MM.1S (cell line): ENCODE data around the gene STX1A.

Source experiments
- EZH2 ChIP-seq: fragments of 300-600 bp; sonication (generic); optimal IDR thresholded peaks from 2 replicates; pipeline ENCODE3; 2017; ENCODE audit warnings: low read depth, mild to moderate bottlenecking, antibody characterized with exemption, low read length, mixed read lengths
- EZH2phosphoT487 ChIP-seq: fragments of 300-600 bp; sonication (generic); IDR thresholded peaks from 2 replicates; pipeline ENCODE4 v1.6.1; 2018; ENCODE audit warnings: antibody characterized with exemption, low read length
- TF ChIP-seq, protein P1 (sequence below): fragments of 300-600 bp; sonication (generic); IDR thresholded peaks from 2 replicates; pipeline ENCODE4 v1.5.1; 2016; ENCODE audit warnings: antibody characterized with exemption, low read length, mixed read lengths

DNA sequence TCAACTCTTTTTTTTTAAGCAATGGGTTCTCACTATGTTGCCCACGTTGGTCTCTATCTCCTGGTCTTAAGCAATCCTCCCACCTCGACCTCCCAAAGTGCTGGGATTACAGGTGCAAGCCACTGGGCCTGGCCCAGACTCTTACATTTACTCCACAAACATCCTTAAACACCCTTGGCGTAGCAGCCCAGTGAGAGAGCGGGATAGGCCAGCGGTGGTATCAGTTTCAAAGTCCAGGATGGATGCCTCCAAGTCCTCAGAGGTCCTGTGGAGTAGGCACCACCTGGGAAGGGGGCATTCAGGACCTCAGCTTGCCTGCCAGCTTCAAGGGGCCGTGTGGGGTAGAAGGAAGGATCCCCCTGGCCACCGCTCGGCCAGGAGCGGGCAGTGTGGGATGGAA is 69.9 kb downstream of the STX1A start:
- TF ChIP-seq EZH2phosphoT487, result no peak
- TF ChIP-seq, protein P1, sequence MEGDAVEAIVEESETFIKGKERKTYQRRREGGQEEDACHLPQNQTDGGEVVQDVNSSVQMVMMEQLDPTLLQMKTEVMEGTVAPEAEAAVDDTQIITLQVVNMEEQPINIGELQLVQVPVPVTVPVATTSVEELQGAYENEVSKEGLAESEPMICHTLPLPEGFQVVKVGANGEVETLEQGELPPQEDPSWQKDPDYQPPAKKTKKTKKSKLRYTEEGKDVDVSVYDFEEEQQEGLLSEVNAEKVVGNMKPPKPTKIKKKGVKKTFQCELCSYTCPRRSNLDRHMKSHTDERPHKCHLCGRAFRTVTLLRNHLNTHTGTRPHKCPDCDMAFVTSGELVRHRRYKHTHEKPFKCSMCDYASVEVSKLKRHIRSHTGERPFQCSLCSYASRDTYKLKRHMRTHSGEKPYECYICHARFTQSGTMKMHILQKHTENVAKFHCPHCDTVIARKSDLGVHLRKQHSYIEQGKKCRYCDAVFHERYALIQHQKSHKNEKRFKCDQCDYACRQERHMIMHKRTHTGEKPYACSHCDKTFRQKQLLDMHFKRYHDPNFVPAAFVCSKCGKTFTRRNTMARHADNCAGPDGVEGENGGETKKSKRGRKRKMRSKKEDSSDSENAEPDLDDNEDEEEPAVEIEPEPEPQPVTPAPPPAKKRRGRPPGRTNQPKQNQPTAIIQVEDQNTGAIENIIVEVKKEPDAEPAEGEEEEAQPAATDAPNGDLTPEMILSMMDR, result no peak
- no peak for TF ChIP-seq EZH2
